Fibroblast of skin of back (primary cell): ENCODE results near the gene LMBR1L.
"Not testable (repeated sequence)": the region's sequence is repeated elsewhere in the genome, so short reads cannot be mapped to it uniquely, and the experiment has no call there.

Source experiments
- DNase-seq: peaks from one replicate; pipeline ENCODE4 v3.0.0-alpha.2; 2013

Gene LMBR1L

DNA sequence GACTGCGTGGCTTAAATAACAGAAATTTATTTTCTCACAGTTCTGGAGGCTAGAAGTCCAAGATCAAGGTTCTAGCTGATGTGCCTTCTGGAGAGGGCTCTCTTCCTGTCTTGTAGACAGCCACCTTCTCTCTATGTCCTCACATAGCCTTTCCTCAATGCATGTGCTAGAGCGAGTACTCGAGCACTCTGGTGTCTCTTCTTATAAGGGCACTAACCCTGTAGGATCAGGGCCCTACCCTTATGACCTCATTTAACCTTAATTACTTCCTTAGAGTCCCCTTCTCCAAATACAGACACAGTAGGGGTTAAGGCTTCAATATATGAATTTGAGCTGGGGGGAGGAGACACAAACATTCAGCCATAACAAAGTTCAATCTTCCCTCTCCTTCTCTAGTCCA lies 26.2 kb downstream of the LMBR1L start:
- no peak for DNase-seq

DNA sequence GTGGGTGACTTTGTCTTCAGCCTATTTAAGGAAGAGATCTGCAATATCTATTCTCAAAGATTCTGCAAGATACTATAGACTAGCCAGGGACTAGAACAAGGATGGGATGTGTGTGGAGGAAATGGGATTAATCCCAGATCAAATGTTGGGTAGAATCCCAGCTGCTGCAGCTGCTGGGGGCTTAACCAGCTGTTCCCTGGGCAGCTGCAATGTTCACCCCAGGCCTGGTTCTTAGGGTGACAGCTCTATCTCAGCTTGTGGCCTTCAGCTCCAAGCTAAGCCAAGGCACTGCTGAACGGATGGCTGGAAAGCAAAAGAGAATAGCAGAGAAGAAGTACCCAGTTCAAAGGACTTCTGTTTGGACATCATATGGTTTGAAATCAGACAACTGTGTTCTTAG lies 30.9 kb downstream of the LMBR1L start:
- no peak for DNase-seq

DNA sequence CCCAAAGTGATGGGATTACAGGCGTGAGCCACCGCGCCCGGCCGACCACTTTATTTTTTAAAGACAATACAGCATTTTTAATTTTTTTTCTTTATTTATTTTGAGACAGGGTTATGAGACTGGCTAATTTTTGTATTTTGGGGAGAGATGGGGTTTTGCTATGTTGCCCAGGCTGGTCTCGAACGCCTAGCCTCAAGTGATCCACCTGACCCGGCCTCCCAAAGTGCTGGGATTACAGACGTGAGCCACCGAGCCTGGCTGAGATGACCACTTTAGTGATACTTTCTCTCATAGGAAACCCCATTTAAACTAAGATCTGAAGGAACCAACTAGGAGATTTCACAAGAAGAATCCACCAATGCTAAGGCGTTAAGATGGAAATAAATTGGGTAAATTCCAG lies 39.7 kb downstream of the LMBR1L start:
- no peak for DNase-seq

DNA sequence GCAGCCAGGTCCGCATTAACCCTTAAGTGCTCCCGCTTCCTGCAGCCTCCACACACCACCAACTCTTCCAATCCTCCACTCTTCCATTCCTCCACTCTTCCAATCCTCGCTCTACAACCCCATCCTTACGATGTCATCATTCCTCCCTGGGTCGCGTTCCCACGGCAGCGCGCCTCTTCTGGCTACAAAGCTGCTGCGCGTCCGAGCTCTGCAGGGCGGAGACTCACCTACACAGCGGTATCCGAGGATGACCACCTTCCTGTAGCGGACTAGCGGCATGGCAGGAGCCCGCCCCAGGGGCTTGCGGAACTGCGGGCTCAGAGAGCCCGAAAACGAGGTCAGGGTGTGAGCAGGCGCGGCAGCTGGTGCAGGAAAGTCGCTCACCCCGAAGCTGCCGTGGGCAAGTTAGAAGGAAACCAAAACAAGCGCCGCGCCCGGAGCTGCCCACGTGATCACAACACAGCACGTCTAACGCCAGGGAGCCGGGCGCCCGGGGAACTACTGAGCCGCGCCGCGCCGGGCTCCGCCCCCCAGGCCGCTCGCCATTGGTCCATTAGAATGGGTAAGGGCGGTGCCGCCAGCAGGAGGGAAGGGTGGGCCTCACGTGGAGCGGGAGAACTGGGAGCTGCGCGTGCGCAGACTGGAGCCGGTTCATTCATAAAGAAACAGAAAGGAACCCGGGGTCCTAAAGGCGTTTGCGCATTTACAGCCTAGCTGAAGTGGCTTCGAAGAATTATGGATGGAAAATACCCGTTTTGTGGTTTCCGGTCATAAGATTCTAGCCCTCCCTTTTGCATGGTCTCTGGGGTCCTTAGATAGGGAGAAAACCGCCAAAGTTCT lies 40.9 kb downstream of the LMBR1L start, which contains the start of gene RHEBL1:
TSS of gene RHEBL1 (minus strand) at position 473 of the 840 bp plus-strand sequence. CDS start at position 279, 194 bp downstream.
- peak; percentile 96 for DNase-seq

DNA sequence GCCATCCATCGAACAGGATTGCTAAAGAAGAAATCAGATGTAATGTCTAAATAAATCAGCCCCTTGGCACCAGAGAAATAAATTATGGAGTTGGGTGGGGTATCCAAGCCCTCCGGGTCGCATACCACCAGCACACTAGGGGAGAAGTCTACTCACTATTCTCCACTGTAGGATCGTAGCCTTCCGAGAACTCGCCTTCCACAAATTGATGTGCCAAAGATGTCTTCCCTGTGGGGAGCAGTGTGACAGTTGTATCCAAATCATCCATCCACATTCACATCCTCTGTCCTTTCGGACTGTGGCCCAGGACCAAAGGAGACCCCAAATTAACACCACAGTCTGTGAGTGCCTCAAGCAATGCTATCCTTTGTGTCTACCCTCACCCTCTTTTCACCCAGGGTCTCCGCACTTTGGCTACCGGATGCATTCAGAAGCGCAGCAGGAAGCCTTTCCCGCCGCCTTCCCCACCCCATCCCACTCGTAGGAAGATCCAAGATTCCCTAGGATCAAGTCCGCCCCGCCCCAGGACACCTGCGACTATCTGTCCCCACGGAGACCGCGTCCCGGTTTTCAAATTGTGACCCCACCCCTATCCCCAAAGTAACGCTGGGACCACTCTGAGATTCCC lies 41.7 kb downstream of the LMBR1L start:
- no peak for DNase-seq

DNA sequence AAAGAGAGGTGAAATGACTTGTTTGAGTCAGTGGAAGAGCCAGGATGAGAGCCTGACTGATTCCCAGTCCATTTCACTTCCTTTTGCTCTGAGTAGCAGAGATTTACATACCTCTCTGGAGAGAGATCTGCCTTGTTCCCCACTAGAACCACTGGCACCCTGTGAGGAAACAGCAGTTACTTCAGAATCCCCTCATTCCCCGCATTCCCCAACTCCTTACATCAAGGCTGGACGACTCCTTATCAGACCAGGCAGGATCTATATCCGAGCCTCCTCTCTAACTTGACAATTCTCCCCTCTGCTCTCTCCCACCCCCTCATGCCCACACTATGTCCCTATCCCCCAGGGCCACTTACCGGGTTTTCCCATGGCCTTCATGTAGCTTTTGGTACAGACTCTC lies 44.5 kb downstream of the LMBR1L start:
- DNase-seq, result no peak

DNA sequence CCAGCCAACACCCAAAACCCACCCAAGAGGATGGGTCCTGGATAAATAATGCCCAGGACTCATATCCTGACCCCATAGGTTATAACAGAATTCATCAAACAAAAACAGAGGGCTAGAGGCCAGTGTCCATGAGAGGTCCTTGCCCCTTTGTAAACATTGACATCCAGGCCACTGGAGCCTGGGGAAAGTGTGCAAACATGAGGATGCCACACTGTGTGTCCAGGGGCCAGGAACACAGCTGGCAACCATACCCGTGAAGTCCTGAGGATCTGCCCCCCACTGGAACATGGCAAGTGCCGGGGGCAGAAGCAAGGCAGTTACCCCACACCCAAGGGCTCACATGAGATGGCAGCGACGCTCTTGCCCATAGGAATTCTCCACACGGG lies 45.9 kb downstream of the LMBR1L start:
- no peak for DNase-seq

DNA sequence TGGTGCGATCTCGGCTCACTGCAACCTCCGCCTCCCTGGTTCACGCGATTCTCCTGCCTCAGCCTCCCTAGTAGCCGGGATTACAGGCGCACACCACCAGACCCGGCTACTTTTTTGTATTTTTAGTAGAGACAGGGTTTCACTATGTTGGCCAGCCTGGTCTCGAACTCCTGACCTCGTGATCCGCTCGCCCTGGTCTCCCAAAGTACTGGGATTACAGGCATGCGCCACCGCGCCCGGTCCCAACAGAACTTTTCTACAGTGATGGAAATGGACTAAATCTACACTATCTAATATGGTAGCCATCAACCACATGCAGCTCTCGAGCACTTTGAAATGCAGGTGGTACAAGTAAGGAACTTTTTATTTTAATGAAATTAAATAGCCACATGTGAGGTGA lies 48.7 kb downstream of the LMBR1L start:
- DNase-seq, result not testable (repeated sequence)

DNA sequence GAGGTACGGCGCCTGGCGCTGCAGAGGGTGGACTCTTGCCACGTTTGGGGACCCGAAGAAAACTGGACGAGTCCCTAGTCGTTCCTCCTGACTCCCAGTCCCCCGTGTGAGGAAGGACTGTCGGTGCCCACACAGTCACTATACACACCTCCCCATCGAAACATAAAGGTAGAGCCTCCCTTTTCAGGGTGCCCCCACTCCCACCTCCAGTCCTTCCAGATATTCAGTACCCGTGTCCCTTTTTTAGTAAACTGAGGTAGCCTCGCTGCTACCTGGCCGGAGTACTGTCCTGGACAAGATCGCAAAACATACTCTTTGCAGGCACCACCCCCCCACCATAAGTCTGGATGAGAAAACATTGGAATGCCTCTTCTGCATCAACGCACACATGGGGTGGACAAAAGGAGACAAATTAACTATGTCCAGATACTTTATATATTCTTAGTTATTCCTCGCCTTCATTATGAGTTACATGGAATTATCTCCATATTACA lies 49.4 kb downstream of the LMBR1L start:
- DNase-seq, result no peak

DNA sequence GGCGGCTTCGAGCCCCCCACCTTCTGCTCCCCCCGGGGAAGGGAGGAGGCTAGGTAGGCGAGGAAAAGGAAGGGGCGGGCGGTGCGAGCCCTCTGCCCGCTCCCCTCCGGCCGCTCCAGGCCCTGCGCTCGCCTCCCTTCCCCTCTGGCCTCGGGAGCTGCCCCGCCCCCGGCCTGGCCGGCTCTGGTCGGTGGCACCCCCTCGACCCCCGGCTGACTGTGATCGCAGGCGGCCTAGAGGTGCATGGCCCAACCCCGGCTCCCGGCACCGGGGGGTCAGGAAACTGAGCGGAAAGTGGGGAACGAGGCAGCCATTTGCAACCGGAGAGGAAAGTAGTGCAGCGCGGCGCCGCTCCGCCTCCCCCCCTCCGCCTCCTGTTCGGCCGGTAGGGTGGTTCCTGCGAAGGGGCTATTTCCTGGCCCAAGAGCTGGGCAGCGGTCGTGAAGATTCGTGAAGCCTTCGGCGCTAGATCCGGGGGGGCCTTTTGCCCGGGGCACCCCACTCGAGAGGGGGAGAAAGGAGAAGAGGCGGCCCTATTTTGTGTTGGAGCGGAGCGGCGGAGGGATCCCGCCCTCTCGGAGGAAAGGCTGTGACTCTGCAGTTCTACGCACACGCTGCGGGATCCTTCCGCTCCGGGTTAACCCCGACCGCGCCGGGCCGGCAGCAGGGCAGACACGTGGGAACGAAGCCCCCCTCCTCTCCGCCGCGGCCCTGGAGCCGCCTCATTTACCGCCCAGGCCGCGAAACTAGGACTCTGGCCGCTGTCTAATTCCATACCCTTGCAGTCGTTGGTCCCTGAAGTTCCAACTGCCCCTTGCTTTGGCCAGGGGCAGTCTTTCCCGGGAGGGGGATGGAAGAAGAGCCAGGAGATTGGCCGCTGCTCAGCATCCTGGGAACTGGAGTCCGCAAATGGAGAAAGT lies 50.1 kb downstream of the LMBR1L start, which contains the start of gene KMT2D:
TSS of gene KMT2D (minus strand) at position 558 of the 920 bp plus-strand sequence. CDS start 5,470 bp downstream, outside the sequence.
- peak; percentile 96 for DNase-seq

DNA sequence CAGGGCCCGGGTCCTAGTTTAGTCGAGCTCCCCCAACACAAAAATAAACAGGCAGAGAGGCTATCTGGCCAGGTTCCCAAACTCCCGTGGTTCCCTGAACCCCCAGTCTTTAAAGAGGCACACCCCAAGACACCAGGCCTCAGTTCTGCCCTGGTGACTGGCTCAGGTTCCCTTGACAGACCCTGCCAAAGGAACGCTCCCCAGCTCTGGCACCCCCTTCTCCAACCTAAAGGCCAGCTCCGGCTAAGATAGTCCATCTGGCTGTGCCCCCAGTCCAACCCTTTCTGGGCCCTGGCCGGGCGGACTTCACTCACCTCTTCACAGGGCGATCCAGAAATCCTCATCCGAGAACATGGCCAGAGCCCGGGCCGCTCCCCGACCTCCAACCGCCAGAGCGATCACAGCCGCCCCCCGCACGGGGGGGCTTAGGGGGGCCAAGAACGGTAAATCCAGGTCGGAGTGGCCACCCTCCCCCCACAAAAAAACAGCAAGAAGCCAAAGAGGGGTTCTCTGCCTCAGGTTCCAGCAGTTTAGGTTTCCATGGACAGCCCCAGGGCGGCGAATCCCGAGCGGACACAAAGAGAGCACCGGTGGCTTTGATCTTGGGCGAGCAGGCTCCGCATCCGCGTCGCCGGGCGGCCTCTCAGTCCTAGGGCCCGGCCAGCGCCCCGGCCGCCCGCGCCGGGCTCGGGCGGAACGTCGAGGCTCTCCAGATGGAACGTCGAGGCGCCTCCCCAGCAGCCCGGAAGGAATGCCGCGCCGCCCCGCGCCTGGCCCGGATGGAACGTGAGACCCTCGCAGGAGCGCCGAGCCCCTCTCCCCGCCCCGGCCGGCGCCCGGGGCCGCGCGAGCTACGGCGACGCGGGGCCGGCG lies 51.1 kb downstream of the LMBR1L start:
- peak; percentile 27 for DNase-seq

DNA sequence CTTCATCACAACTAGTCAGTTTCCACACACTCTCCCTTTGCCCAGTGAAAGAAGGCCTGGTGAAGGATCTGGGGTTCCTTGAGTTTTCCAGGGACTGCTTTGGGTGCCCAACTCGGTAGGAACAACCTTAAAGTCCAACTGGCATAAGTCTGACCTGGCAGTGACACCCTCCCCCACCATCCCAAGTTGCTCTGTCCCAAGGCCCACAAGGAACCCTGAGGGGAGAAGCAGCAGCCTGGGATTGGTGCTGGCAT lies 51.7 kb downstream of the LMBR1L start:
- no peak for DNase-seq

DNA sequence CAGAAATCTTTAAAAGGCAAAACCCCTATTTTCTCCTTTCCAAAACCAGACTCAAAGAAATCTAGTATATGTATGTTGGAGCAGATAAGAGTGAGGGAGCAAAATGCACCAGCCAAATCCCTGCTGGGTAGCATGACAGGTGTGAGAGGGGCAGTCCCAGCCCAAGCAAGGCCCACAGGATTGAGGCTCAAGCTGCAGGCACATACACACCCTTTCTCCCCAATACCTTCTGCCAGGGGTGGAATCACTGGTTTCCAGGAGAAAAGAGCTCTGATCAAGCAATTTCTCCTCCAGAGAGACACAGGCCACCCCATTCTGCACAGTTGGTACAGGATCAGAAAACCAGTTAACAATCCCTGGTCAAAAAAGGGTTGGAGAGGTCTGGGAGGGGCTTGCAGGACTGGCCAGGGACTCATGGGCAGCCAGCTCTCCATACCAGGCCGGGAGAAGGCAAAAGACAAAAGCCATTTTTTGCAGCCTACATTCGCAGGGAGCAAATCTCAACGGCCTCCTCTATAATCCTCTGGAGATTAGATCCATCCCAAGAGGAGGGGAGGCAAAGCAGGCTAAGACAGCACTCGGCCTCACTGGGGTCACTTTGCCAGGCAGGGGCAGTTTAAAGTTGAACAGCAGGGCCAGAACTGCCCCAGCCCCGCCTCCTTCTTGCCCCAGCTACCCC lies 52.1 kb downstream of the LMBR1L start:
- DNase-seq, result no peak

DNA sequence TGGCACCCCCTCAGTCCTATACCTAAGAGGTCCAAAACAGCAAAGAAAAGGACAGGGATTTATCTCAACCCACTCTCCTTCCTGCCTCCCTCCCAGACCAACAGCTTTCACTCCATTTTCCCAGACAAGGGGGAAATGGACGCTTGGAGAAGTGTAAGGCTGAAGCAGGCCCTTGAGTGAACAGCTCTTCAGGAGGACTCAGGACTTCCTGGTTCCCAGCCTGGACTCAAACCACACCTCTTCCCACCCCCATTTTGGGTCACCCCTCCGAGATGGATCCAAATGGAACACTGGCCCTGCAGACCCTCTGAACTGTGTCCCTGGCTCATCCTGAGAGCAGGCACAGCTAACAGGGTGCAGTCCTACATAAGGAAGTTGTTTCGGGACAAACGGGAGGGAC lies 52.8 kb downstream of the LMBR1L start:
- DNase-seq, result no peak

DNA sequence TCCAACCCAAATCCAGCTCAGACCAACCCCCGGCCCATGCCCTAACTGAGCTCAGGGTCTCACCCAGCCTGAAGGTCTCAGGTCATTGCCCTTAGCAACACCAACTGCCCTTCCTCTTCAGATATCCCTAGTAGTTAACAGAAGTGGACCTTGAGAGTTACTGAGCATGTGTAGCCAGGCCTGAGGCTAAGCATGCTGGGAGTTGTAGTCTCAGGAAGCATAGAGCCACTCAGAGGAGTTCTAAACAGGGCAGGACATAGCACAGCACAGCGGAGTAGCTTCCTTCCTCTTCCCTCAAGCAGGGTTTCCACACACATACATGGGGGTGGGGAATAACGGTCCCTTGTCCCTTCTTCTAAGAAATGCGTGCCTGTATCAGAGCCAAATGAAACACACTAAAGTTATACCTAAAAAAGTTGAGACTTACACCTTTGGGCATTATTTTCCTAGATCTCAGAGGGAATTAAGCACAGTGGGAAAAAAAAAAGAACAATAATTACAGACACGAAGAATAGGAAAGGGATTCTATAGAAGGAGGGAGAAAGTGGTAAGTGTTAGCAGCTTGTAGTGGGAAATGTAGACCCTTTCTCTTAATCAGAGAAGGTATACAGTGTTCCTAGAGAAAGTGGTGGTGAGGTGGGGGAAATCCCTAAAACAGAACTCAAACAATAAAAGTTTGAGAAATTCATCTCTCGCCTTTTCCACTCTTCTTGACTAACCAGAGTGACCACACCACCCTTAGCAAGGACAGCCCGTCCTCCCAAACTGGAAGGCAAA lies 54.5 kb downstream of the LMBR1L start:
- DNase-seq, result peak; percentile 78

DNA sequence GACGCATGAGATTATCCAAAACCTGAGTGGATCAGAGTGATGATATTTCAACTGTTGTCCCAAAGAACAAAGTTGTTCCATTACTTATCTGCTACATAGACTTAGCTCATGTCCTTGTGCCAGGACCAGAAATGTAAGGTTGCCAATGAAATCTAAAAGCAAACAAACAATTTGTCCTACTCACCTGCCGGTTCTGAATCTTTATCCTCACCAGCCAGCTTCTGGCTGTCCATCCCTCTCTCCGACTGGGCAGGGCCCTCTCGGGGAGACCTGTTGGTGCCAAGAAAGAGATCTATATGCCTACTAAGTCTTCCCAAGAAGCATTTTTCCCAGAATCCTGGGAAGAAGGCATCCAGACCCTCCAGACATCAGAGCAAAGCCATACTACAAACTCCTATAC lies 55.6 kb downstream of the LMBR1L start:
- DNase-seq, result no peak

DNA sequence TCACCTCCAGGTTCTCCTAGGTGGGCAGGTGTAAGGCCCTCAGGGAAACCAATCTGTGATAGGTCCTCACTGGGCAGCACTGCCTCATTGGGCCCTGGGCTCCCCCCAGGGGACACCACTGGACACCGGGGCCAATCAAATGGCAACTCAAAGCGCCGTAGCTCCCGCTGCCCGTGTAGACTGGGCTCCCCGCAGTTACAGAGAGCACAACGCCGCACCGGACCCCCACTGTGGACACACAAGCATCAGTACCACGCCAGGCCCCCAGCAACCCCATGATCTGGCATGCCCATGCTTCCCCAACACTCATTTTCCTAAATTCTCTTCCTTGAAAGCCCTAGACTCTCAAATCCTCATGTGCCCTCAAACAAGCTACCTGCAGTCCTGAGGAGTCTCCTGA lies 56.1 kb downstream of the LMBR1L start:
- DNase-seq, result no peak

DNA sequence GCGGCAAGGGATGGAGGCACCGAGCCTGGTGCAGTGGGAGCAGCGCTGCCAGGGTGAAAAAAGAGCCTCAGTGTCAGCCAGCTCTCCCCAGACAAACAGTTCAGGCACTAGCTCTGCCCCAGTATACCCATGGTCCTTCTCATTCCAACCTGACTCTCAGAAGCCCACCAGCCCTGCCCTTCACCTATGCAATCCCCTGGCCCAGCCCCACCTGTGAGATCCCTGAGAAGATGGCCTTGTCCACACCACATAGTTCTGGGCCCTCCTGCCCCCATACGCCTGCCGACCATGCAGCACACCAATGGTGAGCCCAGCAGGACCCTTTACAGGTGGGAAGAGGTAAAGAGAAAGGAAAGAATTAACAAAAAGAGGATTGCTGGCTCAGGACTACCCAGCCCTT lies 56.6 kb downstream of the LMBR1L start:
- no peak for DNase-seq

DNA sequence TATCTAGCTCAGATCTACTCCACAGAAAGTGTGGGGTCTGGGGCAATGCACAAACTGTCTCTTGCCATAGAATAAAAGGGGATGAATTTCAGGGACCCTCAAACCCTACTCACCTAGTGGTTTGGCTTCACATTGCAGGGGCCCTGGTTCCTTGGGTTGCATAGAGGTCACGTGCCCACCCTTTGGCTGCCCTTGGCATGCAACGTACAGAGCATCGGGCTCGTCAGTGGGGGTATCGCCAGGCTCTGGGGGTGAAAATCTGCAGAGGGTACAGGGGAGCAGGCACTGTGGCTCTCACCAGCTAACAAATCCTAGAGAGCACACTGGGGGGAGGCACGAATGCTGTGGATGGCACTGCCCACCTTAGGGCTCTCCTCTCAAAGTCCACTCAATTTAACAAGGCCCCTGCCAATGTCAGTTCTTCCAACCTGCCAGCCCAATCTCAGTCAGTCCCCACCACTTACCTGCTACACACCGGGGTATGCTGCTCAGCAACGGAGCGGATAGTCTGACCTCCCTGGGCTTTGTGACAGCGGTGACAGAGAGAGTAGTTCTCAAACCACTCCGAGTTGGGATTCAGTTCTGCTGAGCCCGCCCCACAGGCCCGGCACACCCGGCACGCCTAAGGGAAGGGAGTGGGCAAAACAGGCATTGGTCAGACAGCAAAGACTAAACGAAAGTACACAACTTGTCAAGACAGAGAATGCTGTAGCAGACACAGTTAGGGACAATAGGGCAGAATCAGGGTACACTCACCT lies 58.0 kb downstream of the LMBR1L start:
- no peak for DNase-seq
